IPS-18c (cell line): ENCODE data around the gene PFDN6.

Experiments
- H3K4me3 ChIP-seq: 2 replicates; pipeline ENCODE4 v1.7.0; 2013; ENCODE audit warnings: low read depth, mild to moderate bottlenecking, low read length, moderate library complexity; ENCODE audit not compliant: insufficient read depth
- H3K9me3 ChIP-seq: one replicate; pipeline ENCODE4 v1.6.1; 2013; ENCODE audit warnings: mild to moderate bottlenecking, low read length, moderate library complexity; ENCODE audit not compliant: control insufficient read depth, insufficient read depth

PFDN6 gene

DNA sequence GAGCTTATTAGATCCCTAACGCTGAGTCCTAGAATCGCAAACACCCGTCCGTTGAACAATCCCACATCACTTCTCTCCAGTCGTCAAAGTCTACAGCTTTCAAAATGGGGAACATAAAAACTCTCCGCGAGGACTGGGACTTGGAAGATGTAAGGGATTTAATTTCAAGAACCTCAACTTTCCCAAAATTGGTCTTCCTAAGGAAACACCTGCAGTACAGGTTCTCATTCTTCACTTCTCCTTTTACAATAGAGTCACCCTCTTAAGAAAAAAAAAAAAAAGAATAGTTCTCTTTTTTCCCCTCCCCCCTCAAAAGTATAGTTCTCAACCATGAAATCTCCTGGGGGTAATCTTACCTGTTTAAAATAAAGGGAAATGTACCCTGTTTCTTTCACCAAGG lies 34.7 kb downstream of the PFDN6 start:
- peaks cover 2% of the 10 kb centered on the region for H3K9me3 ChIP-seq
- peak overlapping the region; percentile 60 for H3K4me3 ChIP-seq

DNA sequence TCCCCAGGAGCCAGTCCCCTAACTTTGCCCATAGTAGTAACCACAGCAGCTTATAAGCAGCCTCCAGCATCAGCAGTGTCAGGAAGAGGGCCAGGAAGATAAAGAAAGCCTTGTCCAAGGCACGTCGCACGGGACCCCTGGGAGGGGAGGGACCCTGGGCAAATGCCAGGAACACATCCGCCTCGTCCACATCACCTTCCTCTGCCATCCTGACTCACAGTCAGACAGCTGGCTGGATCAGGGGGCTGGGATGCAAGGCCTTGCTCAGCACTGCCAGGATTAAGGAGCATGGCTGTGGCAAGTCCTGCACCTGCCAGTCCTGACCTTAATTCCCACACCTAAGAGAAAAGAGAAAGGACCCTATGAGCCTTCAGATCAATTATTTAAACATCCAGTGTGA lies 39.7 kb downstream of the PFDN6 start:
- H3K9me3 ChIP-seq: no peaks in the 10 kb centered on the region
- no peak overlapping the region for H3K4me3 ChIP-seq

DNA sequence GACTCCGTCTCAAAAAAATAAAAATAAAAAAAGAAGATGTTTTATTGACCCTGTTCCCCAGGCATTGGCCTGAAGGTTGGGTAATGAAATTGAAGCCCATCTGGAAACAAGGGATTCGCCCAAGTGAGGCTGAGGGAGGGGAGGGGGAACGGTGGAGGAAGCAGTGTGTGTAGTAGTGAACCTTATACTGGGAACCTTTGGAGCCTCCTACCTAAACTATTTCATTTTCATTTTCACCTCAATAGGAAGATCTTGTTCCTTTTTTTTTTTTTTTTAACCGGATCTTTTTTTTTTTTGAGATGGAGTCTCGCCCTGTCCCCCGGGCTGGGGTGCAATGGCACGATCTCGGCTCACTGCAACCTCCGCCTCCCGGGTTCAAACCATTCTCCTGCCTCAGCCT lies 41.3 kb downstream of the PFDN6 start:
- Histone ChIP-seq H3K4me3 (no peak overlapping the region), H3K9me3 (no peaks in the 10 kb centered on the region)

DNA sequence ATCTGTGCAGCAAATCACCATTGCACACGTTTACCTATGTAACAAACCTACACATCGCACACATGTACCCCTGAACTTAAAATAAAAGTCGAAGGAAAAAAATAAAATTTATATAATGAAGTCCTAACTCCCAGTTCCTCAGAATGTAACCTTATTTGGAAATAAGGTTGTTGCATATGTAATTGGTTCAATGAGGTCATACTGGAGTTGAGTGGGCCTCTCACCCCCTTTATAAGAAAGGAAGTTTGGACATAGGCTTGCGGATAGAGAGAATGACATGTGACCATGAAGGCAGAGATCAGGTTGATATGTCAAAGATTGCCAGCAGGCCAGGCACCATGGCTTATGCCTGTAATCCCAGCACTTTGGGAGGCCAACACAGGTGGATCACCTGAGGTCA lies 44.3 kb downstream of the PFDN6 start:
- Histone ChIP-seq H3K4me3 (no peak overlapping the region), H3K9me3 (no peaks in the 10 kb centered on the region)

DNA sequence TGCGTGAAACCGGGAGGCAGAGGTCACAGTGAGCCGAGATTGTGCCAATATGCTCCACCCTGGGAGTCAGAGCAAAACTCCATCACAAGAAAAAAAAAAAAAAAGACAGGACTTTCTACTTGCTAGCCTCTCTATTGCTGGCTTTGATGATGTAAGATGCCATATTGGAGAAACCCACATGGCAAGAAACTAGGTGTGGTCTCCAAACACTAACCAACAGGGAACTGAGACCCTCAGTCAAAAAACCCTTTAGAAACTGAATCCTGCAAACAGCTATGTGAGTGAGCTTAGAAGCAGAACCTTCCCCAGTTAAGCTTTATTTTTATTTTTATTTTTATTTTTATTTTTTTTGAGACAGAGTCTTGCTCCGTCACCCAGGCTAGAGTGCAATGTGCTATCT lies 46.5 kb downstream of the PFDN6 start:
- H3K9me3 ChIP-seq: no peaks in the 10 kb centered on the region
- H3K4me3 ChIP-seq: no peak overlapping the region

DNA sequence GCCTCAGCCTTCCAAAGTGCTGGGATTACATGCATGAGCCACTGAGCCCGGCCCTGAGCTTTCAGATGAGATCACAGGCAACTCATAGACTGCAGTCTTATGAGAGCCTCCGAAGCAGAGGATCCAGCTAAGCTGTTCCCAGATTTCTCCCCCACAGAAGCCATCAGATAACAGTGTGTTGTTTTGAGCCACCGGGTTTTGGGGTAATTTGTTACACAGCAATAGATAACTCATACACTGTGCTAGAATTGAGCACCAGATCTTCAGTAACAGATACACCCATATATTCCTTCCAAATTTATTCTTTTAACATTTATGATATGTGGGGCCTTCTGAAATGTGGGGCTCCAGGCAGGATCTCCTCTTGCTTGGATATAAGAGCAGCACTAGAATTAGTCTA lies 47.1 kb downstream of the PFDN6 start:
- no peaks in the 10 kb centered on the region for H3K9me3 ChIP-seq
- H3K4me3 ChIP-seq: no peak overlapping the region

DNA sequence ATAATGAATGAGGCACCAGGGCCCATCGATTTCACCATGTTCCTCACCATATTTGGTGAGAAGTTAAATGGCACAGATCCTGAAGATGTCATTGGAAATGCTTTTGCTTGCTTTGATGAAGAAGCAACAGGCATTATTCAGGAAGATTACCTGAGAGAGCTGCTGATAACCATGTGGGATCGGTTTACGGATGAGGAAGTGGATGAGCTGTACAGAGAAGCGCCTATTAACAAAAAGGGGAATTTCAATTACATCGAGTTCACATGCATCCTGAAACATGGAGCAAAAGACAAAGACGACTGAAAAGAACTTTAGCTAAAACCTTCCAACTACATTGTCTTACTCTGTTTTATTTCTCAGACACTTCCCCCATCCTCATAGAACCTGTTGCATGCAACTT lies 49.8 kb downstream of the PFDN6 start:
- Histone ChIP-seq H3K9me3 (no peaks in the 10 kb centered on the region), H3K4me3 (no peak overlapping the region)
